Fibroblast of skin of scalp (primary cell): ENCODE results near the gene TUBB3.
"Not testable (repeated sequence)": the region's sequence is repeated elsewhere in the genome, so short reads cannot be mapped to it uniquely, and the experiment has no call there.

Source experiments
- DNase-seq: peaks from one replicate; pipeline ENCODE4 v3.0.0-alpha.2; 2013

Gene TUBB3

DNA sequence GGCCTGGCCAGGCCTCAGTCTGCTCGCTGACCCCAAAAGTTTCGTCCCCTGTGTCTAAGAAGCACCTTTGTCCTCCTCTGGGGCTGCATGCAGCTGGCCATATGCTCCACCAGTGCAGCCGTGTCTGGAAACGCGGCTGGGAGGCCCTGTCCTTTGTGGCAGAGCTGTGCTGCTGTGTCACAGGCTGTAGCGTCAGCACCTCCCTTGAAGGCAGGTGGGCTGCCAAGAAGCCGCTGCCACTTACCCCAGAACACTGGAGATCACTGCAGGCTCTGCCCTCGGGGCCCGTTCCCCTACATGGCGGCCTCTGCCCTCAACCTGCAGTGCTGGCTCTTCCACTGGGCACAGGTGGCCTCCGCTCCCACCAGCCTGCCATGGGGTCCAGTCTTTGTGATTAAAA lies 20.2 kb upstream of the TUBB3 start:
- DNase-seq: no peak

DNA sequence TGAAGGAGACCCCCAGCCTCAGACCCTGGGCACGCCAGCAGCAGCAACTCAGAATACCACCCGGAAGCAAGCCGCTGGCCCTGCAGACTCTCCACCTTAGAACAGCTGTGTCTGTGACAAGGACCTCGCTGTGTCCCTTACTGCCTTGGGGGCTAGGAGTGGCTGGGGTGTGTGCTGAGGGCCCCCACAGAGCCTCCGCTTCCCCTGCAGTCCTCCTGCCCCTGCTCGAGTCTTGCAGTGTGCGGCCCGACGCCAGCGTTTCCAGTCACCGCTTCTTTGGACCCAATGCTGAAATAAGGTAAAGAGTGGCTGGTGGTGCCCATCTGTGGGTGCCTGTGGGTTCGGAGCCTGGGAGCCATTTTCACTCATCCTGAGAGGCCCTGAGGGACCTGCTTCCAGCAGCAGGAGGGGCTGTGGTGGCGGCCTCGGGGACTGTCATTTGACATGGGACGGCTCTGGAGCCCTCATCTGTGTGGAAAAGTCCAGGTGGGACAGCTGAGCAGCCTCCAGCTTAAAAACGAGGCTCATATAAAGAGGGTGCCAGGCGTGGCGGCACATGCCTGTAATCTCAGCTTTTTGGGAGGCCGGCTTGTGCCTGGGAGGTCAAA lies 19.1 kb upstream of the TUBB3 start:
- no peak for DNase-seq

DNA sequence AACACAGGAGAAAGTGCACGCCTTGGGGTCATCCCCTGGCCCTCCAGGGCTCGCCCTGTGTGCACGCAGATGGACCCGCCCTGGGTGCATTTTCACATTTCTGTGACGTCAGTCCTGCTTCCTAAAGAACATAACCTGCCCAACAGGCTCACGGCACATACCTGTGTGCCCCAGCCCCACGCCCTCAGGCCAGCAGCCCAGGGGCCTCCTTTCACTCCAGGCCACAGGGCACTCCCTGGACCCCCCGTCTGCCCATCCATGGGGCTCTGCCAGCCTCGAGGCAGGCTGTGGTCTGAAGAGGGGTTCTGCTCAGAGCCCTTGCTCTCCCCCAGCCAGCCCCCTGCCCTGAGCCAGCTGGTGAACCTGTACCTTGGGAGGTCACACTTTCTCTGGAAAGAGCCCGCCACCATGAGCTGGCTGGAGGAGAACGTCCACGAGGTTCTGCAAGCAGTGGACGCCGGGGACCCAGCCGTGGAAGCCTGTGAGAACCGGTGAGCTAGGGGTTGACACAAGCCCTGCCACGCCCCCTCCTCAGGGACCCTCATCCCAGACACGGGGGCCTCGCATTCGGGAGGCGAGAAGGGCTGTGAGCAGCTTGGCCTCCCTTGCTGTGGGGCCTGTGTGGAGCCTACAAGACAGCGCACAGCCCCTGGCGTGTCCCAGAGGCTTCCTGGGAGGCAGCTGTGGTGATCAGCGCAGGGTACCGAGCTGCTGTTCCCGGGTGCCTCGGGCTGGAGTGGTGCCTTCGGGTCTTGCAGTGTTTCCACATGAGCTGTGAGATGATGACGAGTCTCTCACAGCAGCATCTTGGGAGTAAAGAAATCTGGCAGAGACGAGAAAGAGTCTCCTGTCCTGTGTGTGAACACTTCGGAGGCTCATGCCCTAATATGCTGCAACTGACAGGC lies 18.3 kb upstream of the TUBB3 start:
- DNase-seq: no peak

DNA sequence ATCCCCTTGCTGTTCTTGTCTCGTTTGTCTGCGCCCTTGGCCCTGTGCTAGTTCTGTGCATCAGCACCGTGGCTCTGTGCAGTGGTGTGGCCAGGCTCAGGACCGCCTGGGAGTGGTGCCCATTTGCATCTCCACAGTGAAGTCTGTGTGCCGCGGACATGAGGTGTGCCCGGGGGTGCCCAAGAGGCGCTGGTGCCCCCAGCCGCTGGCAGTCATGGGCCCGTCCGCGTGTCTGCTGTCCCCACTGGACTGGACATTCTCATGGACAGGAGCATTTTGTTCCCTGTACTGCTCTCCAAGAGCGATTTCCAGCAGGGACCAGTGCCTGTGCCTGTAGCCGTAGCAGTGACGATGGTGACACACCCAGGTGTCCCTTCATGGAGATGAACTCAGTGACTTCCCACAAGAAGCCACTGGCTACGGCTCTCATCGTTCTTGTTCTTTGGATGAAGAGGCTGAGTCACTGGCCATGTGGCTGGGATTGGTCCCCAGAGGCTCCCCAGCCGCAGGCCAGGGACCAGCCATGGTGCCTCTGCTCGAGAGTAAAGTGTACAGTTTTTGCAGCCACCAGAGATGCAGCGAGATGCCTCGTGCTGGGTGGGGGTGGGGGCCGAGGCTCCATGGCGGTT lies 17.5 kb upstream of the TUBB3 start:
- no peak for DNase-seq

DNA sequence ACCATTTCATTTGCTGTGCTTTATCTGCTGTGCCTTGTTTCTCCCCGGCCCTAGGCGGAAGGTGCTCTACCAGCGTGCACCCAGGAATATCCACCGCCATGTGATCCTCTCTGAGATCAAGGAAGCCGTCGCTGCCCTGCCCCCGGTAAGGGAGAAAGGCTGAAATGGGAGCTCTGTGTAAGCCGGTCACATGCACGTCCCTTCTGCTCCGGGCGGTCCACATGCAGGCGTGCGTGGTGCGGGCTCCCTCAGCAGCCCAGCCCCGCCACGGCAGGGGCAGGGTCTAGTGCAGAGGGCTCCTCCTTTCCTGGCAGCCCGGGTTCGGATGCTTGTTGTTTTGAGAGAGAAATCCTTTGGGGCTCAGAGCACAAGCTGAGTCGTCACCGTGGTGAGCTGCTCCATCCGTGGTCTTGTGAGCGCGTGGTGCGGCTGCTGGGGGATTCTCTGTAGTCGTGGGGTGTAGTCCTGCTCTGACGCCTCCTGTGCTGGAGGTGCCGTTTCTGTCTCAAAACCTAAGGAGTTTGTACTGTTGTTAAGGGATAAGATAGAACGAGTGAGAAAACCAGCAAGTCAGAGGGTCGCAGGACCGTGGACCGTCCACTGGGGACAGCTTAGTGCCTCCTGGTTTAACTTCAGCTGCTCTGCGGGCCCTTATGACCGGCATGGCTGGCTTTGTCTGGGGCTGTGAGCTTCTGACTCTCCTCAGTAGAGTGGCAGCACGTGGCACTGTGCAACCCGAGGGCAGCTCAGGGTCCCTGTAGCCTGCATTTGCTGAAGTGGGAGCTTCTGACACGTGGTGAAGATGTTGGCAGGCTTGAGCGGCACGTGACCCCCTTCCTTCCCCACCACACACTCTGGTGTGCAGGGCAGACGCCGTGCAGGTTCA lies 16.8 kb upstream of the TUBB3 start:
- no peak for DNase-seq

DNA sequence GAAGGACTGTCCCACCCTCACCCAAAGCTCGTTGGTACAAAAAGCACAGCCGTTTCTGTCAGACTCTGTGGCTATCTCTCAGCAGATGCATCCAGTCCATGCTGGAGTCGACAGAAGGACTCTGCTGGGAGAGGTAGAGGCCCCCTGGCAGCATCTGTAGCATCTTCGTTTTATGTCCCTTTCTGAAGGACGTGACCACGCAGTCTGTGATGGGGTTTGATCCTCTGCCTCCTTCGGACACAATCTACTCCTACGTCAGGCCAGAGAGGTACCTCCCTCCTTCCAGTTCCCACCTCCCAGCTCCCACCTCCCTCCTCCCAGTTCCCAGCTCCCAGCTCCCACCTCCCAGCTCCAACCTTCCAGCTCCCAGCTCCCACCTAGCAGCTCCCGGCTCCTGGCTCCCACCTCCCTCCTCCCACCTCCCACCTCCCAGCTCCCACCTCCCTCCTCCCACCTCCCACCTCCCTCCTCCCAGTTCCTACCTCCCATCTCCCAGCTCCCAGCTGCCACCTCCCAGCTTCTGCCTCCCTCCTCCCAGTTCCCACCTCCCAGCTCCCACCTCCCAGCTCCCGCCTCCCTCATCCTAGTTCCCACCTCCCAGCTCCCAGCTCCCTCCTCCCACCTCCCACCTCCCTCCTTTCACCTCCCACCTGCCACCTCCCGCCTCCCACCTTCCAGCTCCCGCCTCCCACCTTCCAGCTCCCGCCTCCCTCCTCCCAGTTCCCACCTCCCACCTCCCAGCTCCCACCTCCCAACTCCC lies 15.9 kb upstream of the TUBB3 start:
- DNase-seq: no peak

DNA sequence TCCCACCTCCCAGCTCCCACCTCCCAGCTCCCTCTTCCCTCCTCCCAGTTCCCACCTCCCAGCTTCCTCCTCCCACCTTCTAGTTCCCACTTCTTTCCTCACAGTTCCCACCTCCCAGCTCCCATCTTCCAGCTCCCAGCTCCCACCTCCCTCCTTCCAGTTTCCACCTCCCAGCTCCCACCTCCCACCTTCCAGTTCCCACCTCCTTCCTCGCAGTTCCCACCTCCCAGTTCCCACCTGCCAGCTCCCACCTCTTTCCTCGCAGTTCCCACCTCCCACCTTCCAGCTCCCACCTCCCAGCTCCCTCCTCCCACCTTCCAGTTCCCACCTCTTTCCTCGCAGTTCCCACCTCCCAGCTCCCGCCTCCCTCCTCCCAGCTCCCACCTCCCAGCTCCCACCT lies 14.9 kb upstream of the TUBB3 start:
- DNase-seq: no peak

DNA sequence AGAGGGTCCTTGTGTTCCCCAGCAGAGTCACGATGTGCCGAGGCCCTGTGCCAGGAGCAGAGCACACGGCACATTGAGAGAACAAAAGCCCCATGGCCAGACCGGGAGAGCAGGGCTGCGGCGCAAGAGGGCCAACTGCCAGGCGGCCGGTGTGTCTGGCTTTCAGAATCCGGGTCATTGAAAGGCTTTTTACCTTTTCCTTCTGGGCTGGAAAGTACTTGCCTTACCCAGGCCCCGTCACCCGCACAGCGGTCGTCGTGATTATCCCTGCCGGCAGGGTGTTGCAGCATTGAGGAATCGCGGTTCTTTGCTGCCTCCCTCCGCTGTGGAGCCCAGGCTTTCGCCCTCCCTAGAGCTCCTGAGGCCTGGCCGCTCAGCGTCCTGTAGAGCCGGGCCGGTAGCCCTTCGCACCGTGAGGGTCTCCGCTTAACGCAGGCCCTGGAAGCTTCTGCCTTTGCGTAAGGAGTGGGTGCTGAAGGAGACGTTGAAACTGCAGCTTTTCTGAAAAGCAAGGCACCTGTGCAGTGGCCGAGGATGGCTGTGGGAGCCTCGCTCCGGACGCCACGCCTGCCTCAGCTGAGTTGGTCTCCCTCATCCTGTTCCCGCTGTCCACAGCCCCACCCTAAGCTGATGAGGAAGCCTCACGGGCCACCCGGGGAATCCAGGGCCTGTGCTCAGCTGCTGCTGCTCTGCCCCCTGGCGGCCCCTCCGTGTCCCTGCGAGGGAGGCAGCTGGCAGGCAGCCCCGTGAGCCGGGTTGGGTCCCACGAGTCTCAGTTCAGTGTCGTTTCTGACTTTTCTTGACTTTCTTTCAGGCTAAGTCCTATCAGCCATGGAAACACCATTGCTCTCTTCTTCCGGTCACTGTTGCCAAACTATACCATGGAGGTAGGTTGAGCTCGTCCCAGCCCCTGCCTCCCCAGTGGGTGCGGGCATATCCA lies 13.1 kb upstream of the TUBB3 start:
- peak; percentile 82 for DNase-seq

DNA sequence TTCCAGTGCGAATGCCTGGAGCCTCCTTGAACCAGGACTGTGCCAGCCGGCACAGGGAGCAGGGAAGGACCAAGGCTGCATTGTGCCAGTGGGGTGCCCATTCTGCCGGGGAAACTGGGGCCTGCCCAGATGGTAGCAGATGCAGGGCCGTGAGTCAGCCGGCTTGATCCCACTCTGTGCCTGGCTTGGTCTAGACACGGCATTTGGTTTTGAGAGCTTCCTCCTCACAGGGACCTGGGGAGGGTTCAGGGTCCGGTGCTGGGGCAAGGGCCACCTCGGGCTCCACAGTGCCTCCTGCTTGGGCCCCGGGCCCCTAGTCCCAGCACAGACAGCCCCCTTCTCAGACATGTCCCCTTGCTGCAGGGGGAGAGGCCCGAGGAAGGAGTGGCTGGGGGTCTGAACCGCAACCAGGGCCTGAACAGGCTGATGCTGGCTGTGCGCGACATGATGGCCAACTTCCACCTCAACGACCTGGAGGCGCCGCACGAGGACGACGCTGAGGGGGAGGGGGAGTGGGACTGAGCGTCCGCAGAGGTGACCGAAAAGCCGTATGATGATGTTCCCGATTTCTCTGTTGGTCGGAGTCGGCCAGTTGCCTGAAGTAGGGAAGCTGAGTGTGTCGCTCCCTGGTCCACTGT lies 12.3 kb upstream of the TUBB3 start:
- DNase-seq: no peak

DNA sequence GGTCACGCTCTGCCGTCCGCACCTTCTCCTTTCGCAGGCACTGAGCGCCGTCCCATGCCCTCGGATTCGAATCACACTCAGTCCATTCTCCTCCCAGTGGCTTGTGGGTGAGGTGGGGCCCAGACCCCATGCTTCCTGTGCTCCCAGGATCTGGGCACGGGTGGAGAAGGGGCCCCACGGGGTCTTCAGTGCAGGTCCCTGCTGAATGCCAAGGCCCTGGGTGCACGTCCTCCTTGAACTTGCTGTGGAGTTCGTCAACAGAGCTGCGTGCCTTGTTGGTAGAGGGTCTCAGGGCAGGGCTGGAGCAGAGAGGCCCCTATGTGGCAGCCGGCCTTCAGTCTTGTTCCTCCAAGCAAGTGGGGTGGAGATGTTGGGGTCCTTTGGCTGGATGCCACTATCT lies 11.8 kb upstream of the TUBB3 start:
- no peak for DNase-seq

DNA sequence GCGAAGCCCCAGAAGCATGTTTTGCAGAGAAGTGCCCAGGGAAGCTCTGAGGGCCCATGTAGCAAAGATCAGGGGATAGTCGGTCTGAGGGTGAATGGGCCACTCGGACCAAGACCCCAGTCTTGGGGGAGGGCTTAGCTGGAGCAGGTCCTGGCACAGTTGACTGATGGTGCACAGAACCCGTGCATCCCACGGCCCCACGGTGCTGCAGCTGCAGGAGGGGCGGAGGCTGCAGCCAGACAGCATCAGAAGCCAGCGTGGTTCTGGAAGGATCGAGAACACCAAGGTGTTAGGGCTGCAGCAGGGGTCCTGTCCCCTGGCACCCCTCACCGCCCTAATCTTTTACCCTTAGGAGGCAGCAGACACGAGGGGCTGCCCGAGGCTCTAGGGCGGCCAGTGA lies 11.0 kb upstream of the TUBB3 start:
- no peak for DNase-seq

DNA sequence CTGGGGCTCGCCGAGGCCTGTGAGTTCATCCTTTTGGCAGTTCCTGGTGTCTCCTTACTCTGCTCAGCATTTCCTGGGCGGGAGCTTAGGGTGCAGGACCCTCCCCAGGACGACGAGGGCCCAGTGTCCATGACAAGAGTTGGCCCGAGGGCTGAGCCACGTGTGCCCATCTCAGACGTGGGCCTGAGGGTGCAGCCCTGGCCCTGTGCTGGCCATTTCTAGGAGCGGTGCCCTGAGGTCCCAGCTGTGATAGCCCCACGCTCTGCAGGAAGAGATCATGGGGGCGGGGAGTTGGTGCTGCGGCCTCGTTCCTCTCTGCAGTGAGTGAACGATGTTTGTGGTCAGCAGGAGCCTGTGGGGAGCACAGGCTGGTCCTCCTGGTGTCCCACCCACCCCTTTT lies 10.5 kb upstream of the TUBB3 start:
- no peak for DNase-seq

DNA sequence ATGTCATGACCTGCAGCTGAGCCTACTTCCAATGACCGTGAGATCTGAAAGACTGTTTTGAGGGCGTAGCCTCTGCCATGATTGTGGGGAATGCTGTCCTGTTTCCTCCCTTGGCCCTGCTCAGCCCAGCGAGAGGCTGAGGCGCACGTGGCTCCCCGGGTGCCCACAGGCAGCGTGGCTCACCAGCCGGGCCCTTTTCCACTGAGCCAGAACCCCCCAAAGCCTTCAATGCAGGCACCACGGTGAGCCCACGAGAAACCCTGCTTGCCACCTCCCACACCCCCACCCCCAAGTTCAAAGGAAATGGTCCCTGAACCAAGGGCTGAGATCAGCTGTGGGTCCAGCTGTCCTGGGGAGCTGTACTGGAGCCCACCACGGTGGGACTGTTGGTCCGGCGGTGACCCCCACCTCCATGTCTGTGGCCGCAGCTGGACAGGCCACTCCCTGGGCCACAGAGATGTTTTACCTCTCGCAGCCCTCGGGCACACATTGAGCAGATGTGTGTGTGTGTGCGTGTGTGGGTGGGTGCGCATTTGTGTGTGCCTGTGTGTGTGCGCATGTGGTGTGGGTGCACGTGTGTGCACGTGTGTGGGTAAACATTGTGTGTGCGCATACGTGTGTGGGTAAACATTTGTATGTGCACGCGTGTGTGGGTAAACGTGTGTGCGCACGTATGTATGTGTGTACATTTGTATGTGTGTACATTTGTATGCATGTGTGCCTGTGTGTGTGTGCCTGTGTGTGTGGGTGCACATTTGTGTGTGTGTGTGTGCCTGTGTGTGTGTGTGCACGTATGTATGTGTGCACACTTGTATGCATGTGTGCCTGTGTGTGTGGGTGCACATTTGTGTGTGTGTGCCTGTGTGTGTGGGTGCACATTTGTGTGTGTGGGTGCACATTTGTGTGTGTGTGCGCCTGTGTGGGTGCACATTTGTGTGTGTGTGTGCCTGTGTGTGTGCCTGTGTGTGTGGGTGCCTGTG lies 9.4 kb upstream of the TUBB3 start:
- no peak for DNase-seq

DNA sequence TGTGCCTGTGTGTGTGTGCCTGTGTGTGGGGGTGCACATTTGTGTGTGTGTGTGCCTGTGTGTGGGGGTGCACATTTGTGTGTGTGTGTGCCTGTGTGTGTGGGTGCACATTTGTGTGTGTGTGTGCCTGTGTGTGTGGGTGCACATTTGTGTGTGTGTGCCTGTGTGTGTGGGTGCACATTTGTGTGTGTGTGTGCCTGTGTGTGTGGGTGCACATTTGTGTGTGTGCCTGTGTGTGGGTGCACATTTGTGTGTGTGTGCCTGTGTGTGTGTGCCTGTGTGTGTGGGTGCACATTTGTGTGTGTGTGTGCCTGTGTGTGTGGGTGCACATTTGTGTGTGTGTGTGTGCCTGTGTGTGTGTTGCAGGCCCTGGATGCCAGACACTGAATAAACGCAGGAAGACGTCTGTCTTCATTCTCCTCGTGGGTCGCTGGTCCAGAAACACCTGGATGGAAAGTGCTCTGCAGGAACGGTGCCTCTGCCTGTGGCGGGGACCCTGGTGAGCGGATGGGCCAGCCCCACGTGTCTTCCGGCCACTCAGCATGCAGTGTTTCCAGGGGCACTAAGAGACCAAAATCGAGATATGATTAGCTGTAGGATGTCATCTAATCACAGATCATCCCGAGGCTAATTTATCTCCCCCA lies 8.4 kb upstream of the TUBB3 start:
- not testable (repeated sequence) for DNase-seq

DNA sequence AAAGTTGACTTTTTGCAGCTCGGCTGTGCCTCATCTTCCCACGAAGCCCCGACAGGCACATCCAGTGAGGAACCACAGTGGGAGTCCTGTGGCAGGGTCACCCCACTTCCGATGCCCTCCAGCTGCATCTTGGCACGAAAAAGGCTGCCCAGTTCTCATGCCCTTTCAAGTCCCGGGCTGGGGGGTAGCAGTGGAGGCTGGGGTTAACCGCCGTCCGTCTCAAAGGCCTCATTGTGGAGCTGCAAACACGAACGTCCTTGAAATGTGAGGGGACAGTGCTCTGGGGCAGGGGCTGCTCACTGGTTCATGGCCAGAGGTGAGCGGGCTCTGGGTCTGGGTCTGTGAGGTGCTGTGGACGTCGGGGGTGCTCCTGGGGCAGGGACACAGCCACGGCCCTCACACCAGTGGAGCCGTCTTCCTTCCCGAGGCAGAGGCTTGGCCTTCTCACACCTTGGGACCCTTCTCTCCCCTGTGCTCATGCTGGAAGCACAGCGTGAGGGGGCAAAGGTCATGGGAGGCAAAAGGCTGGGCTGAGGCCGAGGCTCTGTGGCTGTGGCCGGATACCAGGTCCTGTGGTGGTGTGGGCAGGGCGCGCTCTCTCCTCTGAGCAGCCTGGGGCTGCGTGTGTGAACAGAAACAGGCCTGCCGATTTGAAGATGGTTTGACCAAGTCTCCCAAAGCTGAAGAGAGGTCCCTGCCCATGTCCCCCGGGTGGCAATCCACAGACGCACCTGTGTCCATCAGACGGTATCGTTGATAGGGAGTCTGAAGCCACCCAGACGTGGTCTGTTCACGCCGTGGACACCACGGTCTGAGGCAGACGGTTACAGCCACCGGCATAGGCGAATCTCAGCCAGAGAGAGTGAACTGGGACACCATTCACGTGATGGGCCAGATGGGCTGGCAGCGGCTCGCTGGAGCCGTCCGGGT lies 7.6 kb upstream of the TUBB3 start:
- DNase-seq: no peak

DNA sequence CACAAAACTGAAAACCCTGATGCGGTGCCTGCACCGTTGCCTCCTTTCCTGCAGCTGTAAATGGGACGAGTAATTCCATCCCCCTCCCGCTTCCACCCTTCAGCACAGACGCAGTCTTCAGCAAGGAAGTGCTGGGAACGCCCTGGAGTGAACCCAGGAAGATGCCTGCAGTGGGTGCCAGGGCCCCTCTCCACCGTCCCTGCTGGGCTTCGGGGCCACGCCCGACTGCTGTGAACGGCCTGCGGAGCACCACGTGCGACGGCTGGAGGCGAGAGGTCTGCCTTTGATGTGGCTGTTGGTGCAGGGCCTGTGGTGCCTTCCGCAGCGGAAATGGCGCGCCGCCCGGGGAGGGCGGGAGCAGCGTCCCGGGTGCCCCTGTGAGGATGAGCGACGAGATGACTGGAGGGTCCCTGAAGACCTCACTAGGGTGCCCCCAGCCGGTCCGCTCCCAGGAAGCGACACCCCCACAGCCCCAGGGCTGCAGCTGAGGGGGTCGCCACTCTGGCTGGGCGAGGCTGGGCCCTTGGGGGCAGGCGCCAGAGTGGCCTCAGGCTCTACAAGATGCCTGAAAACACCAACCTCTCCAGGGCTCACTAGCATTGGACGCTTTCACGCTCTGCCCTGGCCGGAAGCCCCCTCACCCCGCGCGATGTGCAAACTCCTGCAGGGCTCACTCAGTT lies 5.2 kb upstream of the TUBB3 start:
- peak; percentile 67 for DNase-seq
